Amygdala (tissue), 56 donors: ENCODE results near the gene RBMS1.
A peak's percentile ranks its signal among the peaks of the same experiment; 100 is the strongest.

Experiments used
- DNase-seq, 56 donors: peaks; one replicate each; lab custom pipeline; 2025; lab: John Stamatoyannopoulos, UW

The RBMS1 gene, protein sequence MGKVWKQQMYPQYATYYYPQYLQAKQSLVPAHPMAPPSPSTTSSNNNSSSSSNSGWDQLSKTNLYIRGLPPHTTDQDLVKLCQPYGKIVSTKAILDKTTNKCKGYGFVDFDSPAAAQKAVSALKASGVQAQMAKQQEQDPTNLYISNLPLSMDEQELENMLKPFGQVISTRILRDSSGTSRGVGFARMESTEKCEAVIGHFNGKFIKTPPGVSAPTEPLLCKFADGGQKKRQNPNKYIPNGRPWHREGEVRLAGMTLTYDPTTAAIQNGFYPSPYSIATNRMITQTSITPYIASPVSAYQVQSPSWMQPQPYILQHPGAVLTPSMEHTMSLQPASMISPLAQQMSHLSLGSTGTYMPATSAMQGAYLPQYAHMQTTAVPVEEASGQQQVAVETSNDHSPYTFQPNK

GRCh38 chr2:160493227-160494028, at the start of gene RBMS1:
Gene RBMS1 (minus strand): TSS chr2:160493807. CDS start chr2:160493363, 444 bp downstream.
- peak in 8 of 56 donors; percentile 6 to 30 (median 16) for DNase-seq

GRCh38 chr2:160541745-160542144, 48.1 kb upstream of the RBMS1 start:
- DNase-seq, result no peak

DNA sequence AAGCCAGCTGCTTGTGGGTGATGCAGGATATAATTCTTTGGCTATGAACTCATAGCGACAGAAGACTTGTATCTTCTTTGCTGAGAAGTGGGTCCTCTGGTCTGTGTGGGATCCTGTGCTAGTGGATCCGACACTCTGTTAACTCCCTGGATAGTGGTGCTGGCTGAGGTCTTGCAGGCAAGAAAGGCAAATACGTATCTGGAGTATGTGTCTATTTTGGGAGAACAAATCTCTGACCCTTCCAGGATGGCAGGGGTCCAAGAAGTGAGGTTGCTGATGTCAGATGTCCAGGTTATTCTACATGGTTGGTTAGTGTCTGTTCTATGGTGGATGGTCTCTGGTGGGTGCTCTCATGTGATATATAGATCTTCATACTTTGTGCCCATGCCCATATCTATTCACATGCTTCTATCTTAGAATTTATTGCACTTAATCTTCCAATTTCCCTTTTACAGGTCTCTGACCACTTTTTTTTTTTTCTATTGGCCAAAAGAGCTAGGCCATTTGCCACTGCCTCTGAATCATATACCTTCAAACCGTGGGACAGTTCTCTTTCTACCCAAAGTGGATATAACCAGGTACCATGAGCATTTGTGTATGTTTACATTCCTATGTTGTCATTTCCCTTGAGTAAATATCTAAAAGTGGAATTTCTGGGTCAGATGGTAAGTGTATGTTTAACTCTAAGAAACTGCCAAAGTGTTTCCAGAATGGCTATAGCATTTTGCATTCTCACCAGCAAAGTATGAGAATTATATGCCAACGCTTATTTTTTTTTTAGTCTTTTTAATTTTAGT, 45.1 kb upstream of the RBMS1 start:
- no peak for DNase-seq

- no peak for DNase-seq
Measured at GRCh38 chr2:160538115-160538514, 44.5 kb upstream of the RBMS1 start.

DNA sequence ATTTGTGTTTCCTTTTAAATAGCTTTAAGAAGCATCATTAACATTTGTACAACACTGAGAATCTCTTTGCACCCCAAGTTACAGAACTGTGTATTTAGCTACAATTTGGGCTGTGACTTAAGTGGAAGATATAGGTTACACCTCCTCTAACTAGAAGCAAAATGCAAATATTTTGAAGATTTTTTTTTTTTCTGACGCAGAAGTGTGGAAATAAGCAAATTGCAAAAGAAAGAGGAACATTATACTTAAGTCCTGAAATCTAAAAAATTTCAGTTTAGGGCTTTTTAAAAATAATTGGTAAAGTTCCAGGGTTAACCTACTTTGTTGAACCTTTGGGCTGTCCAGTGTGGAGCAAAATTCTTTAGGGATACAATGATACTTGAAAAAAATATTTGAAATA, 41.4 kb upstream of the RBMS1 start:
- DNase-seq, result no peak

GRCh38 chr2:160534249-160534648, 40.6 kb upstream of the RBMS1 start:
- DNase-seq, result no peak

- DNase-seq, result no peak
Measured at GRCh38 chr2:160533482-160533881, 39.9 kb upstream of the RBMS1 start.

GRCh38 chr2:160532388-160532787, 38.8 kb upstream of the RBMS1 start:
- no peak for DNase-seq

DNA sequence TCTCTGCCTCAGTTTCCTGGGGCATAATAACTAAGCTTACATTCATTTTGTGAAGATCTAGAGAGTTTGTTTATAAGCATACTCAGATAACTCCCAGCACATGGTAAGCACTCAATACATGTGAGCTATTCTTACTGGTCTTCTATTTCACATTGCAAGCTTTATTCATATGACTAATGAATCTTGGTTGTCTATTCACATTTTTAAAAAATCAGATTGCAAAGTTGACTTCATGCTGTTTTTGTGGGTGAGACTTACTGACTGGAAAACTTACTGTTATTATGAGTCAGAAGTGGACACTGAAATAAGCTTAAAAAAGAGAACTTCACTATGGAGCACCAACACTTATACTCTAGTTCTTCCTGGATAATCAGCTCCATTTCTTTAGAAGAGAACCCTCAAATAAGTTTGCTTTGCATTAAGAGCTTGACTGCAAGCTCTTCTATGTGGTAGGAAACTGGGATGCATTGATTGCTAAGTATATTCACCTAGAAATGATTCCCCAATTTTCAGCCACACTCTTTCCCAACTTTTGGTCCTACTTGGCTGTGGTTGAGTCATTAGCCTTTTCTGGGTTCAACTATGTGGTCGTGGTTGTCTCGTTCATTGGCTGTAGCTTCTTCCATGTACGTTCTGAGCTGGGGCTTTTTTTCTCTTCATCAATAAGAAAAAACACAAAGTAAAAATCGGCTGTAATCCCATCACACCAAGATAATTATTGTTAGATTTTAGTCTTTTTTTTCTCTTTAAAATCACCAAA, 29.5 kb upstream of the RBMS1 start:
- DNase-seq, result no peak

GRCh38 chr2:160517731-160518130, 24.1 kb upstream of the RBMS1 start:
- no peak for DNase-seq

- no peak for DNase-seq
Measured at GRCh38 chr2:160516547-160517365, 23.1 kb upstream of the RBMS1 start.

GRCh38 chr2:160515120-160515519, 21.5 kb upstream of the RBMS1 start:
- no peak for DNase-seq

- no peak for DNase-seq
Measured at GRCh38 chr2:160513120-160513519, 19.5 kb upstream of the RBMS1 start.

DNA sequence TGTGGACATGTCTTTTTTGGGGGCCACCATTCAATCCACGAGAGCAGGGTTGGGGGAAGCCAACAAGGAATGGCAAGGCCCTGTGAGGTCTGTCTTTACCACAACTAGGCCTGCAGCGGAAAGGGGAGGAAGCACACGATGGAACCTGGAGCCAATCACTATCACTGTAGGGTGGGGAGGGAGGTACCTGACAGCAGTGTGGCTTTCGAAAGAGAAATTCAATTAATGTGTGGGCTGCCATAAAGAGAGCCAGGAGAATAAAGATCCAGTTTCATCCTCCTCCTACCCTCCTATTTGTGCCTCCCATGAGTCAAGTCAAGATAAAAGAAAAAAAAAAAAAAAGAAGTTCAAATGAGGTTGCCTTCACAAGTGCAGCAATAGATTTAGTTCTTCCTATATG, 18.9 kb upstream of the RBMS1 start:
- DNase-seq, result no peak

DNA sequence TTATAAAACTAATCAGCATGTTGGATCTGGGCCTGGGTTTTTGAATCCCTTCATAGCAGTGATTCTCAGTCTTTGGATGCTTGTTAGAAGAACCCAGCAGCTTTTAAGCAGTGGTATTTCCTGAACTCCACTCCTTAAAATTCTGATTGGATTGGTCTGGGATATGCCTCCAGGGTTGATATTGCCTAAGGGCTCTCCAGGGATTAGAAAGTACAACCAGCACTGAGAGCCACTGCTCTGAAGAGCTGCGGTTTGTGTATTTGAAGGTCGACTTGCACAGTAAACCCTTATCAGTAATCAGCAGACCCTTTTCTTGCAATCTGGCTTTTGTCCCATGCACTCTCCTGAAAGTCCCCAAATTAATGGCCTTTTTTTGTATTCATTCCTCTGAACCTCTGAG, 17.0 kb upstream of the RBMS1 start:
- no peak for DNase-seq

- DNase-seq, result no peak
Measured at GRCh38 chr2:160509016-160509415, 15.4 kb upstream of the RBMS1 start.

- DNase-seq, result no peak
Measured at GRCh38 chr2:160507464-160507863, 13.9 kb upstream of the RBMS1 start.

DNA sequence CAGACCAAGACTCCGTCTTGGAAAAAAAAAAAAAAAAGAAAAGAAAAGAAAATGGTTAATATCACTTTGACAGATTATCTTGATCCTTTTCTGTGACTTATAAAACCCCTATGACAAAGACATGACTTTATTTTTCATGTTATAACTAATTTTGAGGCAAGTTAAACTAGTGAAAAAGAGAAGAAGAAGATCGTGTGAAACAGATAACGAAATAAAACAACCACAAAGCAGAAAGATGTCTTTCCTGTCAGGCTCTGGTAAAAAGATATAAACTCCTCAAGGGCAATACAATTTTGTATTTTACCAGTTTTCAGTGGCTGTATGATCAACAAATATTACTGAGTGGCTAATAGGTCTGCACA, 13.4 kb upstream of the RBMS1 start:
- DNase-seq, result no peak

DNA sequence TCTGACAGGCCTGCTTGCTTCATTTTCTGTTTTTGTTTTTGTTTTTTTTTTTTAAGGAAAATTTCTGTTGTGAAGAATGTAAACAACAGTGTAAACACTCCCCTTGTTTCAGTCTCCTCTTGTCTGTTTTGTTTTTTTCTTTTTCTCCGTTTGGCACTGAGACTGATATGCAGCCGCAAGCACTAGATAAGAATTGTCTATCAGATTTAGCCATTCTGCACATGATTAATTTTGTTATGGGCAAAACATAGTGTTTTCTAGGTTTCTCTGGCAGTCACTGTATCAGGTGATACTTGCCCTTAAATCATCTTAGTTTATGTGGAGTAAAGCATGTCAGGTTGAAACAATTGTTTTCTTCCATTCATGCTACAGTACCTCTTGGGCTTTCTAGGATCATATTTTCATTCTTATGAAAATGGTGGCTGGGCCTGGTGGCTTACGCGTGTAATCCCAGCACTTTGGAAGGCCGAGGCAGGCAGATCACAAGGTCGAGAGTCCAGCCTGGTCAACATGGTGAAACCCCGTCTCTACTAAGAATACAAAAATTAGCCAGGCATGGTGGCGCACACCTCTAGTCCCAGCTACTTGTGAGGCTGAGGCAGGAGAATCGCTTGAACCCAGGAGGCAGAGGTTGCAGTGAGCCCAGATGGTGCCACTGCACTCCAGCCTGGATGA, 12.9 kb upstream of the RBMS1 start:
- DNase-seq, result no peak
